Fibroblast of skin of right biceps (primary cell): ENCODE results near the gene RASAL1.

ENCODE experiments used
- DNase-seq: peaks from one replicate; pipeline ENCODE4 v3.0.0-alpha.2; 2013

Gene RASAL1

DNA sequence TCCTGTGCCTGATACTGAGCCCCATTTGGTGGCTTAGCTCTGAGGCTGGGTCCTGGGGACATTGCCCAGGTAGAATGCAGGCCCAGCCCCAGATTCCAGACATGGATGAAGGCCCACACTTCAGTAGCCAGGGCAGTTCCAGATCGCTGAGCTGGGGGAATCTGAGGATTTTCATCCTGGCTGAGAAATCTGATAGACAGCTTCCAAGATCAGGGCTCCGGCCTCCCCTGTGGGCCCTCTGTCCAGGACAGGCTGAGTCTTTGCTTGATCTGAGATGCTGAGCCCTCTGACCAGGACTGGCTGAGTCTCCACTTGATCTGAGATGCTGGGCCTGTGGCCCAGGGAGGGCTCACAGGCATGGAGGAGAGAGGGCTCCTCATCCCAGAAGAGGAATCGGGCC, 3.3 kb upstream of the RASAL1 start:
- DNase-seq, result no peak

DNA sequence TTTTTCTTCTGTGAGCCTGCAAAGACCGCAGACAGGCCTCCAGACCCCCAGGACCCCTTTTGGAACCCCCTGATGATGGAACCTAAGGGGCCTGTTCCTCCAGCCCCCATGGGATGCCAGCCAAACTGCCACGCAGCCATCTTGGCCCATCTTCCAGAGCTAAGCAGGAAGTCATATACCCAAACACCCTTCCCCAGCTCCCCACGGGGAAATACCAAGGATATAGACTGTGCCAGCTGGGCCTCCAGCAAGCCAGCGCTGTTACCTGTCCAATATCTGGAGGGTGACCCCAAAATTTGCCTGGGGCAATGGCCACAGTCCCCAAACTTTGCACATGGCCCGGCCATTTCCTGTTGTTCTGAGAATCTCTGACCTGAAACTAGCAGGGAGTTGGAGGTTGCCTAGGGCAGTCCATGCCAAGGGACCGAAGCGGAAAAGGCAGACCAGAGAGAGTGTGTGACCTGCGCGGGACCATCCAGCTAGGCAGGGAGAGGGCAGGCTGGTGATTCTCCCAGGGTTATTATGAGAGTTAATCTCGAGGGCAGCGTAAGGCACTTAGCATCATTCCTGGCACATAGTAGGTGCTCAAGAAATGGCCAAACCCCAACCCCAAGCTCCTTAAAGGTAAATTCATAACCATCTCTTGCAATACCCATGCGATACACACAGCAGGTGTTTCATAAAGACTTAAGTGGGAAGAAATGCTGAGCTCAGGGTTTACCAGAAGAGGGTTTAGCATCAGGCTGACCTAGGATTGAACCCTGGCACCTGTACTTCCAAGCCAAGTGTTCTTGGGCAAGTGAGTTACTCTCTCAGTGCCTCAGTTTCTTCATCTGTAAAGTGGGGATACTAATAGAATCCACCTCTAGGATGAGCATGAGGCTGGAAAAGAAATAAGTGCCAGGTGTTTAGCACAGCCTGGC, 2.6 kb upstream of the RASAL1 start:
- no peak for DNase-seq

DNA sequence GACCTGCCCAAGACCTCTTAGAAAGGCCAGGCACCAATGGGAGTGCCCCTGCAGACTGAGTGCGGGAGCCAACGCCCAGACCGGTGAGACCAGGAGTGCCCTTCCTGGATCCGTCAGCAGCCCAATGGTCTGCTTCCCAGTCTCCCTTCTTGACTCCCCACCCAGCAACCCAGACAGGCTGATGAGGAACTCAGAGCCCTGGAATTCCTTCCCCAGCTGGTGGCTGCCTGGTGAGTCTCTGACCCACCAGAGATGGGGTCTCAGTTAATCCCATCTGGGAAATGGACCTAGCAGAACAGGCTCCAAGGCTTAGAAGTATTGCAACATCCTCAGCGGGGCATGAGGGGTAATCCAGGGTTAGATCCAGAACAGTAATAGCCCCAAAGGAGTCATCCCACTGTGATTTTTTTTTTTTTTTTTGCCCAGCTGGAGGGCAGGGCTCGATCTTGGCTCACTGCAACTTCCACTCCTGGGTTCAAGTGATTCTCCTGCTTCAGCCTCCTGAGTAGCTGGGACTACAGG, 1.5 kb upstream of the RASAL1 start:
- no peak for DNase-seq

DNA sequence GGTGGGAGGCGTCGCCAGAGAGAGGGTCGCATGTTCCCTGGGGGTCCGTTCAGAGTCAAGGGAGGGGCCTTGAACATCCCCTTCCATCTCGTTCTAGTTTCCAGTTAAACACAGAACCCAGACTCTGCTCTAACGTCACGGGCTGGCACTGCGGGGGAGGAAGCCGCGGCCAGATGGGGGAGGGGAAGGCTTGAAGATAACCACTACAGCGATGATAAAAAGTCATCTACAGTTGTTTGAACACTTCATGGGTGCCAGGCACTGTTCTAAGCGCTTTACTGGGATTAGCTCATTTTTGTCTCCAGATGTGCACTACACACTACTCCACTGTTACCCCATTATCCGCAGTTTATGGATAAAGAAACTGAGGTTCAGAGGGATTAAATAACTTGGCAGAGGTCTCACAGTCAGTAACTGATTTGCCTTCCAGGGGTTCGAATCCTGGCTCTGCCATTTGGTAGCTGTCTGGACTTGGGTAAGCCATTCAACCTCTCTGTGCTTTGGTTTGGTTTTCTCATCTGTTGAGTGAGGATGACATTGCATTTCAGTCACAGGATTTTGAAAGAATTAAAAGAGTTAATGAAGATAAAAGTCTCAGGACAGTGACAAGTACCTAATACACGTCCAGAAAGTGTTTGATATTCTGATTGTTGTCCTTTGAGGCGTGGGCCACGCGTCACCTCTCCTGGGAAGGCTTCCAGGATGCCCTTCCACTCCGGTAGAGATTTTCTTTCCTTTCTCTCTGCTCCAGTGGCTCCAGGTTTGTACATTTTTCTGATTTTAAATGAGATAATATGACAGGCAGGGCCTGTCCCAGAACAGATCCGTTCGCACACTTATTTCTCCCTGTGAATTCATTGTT, 798 bp upstream of the RASAL1 start:
- DNase-seq, result no peak

DNA sequence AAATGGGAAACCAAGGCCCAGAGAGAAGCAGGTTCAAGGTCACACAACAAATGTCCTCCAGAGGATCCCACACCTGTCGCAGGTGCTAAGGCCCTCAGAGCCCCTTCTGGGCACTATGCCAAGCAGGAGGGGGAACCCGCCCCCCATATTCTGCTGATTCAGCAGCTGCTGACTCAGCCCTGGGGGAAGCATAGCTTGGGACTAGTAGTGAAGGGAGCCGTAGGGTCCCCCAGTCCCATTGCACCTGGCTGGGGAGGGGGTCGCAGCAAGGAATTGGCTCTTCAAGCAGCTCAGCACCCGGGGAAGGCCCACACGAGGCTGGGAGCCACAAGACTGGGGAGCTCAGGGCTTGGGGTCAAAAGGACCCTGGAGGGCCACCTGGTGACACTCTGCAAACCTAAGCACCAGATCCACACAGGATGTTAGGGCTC, 1.0 kb downstream of the RASAL1 start:
- no peak for DNase-seq

DNA sequence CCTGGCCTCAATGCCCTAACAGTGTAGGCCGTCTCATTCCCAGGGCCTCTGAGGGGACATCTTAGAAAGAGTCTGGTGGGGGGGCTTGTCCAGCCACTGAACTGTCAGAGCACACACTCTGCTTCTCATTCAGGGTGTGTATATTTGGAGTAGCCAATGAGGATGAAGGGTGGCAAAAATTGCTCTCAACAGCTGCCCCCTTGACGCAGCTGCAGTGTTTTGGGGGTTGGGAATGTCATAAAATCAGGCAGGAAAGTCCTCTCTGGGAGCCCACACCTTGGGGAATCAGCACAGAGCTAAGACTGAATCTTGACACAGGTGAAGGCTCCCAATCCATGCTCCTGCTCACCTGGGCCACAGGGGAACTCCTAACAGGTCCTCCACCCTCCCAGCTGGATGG, 1.5 kb downstream of the RASAL1 start:
- no peak for DNase-seq

DNA sequence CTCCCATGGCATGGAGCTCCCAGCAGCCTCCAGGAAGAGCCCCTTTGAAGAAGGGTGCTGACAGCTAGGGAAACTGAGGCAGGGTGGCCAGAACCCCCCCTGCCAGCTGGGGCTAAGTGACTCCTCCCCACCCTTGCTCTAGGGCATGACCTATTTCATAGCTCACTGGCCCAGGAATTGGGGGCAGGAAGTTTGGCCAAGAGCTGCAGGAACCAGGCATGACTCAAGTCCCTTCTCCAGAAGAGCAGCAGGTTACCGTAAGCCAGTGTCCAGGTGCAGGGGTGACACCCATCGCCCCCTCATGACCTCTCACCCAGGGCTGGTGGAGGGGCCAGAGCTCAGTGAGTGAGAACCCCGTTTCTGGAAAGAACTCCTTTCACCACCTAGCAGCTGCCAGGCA, 1.9 kb downstream of the RASAL1 start:
- no peak for DNase-seq

DNA sequence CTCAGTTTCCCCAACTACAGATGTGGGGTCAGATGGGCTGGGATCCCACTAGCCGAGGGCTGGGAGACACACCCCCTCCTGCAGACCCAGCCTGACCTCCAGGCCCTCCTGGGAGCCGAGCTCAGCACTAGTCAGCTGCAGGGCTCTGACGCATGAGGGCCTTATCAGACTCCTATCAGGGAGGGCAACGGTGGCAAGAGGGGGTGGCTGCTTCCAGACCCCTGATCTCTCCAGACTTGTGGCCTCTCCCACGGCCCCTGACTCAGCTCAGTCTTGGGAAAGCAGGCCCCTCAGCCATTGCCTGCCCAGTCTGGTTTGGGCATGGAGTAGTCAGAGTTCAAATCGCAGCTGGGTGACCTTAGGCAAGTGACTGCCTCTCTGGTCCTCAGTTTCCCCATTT, 2.5 kb downstream of the RASAL1 start:
- DNase-seq, result no peak

DNA sequence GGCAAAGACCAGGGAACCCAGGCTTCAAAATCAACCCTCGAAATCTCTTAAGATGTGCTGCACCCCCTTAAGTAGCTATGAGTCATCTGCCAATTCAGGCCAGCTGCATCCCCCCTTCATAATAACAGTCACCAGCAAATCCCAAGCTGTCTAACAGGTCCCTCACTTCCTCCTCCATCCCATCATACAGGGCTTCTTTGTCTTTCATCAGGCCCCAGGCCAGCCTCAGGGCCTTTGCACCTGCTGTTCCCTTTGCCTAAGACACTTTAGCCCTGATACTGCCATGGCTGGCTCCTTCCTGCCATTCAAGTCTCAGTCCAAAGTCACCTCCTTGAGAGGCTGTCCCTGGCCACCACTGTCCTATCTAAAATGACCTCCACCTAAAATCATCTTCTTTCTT, 4.0 kb downstream of the RASAL1 start:
- no peak for DNase-seq

DNA sequence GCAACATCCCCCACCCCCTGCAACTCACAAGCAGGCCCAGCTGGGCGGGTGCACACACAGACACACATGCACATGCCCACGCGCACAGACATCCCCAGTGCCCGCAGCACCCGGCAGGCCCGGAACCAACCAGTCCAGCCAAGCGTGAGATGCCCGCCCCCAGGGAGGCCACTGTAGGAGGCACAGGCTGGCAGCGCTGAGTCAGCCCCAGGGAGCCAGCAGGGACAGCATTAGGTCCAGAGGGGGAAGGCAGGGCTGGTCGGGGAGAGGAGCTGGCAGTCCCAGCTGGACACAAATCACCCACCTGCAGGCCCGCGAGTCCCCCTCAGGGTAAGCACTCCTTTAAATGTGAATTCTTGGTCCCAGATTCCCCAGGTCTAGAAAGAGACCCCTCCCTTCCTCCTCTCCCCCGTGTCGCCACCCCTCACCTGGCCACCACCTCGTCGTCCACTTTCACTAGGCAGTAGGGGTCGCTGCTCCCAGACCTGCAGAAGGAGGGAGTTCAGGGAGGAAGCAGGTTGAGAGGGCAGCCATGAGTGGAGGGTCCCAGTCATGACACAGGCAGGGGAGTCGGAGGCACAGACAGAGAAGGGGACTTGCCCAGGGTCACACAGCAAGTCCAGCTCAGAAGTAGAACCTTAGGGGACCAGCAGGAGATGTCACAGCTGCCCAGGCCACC, 5.0 kb downstream of the RASAL1 start:
- no peak for DNase-seq

DNA sequence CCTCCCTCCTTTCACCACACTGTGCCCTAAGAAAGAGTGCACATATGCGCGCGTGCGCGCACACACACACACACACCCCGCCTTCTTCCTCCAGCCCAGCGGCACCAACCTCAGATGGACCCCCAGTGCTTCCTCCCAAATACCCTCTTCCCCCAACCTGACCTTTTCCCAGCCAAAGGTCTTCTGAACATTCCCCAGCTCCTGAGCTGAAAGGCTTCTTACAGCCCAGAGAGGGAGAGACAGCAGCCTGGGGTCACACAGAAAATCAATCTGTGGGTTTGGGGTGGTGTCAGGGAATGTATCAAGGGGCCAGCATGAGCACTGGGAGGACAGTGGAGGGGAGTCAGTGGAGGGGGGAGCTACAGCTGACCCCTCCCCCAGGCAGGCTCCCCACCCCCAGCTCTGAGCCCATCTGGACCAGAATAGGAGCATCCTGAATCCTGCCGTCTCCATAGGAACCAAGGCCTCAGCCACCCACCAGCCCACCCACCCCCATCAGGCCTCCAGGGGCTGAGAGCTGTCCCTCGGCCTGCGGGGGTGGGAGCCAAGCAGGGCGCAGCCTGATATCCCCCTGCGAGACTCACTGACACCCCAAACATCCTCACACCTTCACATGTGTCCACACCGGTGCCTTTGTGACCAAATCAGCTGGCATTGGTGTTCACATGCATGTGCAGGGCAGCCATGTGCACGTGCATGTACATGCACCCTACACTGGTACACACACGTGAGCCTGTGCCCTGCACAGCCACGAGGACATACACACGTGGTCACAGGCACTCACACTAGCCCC, 5.7 kb downstream of the RASAL1 start:
- DNase-seq, result no peak

DNA sequence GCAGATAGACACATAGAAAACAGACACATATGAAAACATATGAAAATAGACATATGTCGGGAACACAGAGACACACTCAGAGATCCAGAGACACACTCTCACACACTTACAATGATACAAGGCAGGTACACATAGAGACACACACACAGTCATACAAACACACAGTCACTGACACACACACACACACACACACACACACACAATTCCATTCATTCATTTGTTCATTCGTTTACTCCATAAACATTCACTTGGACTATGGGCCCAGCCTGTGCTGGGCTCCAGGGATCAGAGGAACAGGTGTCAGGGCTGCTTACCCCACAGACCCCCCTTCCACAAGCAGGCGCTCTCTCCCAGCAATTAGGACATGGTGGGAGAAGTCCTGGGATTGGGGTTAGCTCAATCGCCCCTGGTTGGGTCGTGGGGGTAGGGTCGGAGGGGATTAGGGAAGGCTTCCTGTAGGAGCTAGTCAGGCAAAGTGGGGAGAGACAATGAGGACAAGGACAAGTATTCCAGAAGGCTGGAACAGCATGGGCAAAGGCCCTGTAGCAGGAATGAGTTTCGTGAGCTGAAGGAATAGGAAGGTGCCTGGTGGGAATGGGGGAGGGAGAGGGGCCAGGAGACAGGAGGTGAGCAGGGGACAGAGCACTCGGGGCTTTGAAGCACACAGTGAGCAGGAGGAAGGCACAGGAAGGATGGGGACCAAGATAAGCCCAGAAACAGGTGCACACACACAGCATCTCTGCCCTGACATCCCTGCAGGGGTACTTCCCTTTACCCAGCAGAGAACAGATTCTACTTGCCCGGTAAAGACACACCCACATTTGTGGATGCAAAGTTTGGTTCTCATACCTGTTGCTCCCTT, 6.5 kb downstream of the RASAL1 start:
- DNase-seq, result no peak

DNA sequence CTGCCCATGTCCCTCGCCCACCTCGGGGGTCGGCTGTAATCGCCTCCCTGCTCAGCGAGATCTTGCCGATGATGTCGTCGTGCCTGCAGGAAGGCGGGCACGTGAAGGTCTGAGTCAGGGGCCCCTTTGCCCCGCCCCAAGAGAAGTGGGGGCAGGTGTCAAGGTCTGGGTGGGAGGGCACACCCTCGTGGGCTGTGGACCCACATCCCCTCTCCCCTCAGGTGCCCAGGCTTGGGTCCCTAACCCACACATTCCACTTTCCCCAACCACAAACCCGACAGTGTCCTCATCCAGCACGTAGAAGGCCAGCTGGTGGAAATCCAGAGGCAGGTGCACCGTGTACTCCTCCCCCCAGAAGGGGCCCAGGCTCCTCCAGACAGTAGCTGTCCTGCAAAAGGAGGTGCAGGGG, 7.8 kb downstream of the RASAL1 start:
- DNase-seq, result no peak

DNA sequence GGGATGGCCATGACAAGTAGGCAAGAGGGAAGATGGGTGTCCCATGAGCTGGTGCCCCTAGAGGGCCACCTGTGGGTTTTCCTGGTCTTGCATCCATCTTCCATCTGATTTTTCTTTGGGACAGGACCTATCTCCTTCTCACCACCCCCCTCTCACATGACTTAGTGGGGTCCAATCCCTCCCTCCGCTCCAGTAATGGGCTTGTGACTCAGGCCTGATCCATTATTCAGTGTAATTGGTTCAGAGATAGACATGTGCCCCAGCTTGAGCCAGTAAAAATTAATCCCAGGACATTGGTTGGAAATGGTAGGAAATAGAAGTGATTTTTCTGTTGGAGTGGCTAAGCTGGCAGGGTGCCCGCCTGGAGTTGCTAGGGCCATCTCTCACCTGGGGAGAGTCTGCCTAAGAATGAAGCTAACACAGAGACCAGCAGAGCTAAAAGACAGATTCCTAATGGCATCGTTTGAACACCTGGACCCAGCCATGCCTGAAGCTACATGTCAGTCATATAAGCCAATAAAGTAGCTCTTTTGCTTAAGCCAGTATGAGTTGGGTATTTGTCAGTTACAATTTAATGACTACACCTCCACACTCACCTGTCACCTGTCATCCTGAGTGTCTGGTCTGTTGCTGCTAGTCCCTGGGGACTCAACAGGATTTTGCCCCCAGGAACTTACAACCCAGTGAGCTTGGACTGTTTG, 14.7 kb downstream of the RASAL1 start:
- no peak for DNase-seq

DNA sequence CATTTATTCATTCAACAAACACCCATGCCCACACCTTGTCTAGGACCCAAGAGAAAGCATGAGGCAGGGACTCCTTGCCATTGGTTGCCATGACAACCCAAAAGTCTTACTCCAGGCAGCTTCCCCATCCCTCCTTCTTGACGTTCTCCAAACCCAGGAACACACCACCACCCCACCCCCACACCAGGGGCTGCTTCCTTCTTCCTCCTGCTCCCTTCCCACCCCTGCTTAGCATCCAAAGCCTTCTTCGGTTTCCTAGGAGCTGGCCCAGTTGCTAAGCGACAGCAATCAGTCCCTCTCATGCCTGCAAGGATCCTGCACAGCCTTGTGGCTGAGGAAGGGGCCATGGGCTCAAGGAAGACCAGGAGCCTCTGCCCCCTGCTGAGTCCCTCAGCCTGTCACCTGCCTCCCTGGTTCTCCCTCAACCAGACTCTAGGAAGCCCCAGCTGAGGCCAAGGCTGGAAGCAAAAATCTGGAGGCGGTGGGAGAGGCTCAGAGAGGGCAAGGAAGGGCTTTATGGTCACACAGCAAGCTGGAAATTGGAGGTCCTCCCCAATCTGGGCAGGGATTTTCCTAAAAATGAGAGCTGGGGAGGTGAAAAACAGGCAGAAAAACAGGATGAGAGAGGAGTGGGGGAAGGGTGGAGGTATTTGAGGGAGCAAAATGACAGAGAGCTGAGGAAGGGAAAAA, 15.4 kb downstream of the RASAL1 start:
- DNase-seq, result no peak

DNA sequence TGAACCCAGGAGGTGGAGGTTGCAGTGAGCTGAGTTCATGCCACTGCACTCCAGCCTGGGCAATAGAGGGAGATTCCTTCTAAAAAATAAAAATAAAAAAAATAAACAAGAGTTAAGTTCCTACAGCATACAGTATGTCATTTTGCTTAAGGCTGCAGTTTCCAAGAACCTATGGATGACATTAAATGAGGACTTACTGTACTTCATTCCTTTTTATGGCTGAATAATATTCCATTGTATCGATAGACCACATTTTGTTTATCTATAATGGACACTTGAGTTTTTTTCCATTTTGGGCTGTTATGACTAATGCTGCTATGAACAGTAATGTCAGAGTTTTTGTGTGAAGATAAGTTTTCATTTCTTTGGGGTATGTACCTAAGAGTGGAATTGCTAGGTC, 17.4 kb downstream of the RASAL1 start:
- DNase-seq, result no peak

DNA sequence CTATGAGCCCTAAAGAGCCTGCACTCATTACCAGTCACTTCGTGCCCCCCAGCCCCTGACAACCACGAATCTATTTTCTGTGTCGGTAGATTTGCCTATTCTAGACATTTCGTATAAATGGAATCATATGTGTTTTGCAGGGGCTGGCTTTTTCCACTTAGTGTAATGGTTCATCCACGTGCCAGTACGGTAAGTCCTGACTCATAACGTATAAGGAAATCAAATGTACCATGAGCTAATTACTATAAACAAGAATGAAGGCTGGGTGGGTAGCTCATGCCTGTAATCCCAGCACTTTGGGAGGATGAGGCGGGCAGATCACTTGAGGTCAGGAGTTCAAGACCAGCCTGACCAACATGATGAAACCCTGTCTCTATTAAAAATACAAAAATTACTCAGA, 17.9 kb downstream of the RASAL1 start:
- DNase-seq, result peak; percentile 15

DNA sequence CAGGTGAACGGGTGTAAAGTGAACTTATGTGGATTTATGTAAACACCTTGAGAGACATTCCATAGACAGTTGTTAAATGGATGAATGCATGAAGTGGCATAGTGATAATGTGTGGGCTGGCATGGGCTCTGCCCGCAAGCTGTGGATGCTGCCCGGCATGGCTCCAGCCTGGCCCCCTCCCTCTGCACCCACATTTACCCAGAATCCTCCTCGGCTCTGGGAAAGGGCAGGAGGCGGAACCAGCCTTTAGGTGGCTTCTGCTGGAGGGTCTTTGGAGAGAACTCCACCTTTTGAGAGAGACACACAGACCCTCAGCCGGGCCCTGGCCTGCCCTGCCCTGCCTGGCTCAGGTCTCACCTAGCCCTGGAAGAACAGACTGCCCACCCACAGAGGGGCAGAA, 18.7 kb downstream of the RASAL1 start:
- no peak for DNase-seq

DNA sequence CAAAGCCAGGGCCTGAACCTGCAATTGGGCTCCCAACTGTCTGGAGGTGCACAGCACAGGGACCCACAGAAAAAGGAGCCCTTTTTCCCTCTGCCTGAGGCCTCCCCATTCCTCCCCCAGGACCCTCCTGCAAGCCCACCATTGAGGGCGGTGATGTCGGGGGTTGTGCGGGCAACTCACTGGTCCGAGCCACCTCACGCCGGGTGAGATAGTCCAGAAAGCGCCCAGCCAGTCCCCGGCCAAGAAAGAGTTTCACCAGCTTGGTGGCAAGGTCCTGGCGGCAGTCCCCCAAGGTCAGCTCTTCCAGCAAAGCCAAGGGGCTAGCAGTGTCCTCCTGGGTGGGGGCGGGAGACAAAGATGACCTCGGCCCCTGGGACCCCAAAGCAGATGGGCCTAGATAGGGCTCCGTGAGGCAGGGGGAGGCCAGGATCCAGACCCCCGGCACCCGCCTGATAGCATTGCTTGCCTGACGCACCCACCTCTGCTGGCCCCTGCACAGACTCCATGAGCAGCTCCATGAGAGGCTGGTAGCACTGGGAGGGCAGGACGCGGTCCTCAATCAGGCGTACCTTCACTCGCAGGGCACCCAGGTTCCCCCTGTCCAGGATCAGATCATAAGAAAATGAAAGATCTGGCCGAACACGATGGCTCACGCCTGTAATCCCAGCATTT, 20.0 kb downstream of the RASAL1 start:
- no peak for DNase-seq
